ENCODE measurements around the gene MYRF. TPM values are rescaled to one million over a fixed set of nuclear protein-coding genes. Genes with fewer than 3 reads are reported as not detected.

MYRF gene
- total and polyA plus RNA-seq, 2 of the 13 experiments (the other 11 are each of a cell fraction or from before 2014, with no cell fraction given), result 10.2 to 25.9 TPM

DNA sequence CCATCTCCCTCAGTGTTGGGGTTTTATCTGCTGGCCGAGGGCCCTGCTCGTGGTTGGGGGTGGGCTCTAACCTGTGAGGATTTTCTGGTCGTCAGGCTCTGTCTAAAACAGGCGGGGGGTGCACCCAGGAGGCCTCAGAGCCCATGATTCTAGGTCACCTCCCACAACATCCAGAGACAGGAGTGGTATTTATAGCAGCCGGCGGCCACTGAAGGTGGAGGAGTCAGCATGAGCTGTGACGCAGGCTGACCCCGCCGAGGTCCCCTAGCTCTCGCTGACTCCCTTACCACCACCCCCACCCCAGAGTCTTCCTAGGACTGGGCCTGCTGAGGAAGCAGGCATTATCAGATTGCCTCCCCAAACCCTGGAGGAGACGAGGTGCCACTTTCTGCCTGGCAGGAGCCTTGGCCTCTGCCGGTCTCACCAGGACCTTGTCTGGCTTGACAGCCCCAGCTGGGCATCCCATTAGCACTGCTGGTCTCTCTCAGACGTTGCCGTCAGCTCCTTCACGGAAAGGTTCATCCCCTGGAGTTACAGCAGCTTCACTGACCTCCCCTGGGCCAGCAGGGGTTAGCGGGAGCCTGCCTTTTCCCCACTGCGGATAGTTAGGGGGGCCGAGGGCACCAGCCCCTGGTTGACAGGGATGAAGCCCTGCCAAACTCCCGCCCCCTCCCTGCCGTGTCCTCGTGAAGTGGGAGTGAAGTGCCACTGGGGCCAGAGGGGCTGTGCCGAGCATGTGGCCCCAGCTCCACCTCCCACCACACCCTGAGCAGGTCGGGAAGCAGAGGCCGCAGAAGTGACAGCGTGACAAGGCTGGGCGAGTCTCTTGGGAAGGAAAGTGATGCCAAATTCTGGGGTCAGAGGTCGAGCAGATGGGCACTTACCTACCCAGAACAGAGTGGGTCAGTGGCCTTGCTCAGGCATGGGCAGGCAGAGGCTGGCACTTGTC lies 45.7 kb upstream of the MYRF start:
- CTCF ChIA-PET (ENCODE audit: low intra/inter-chr PET ratio, low total read pairs), result no interaction called here
- DNase-seq (ENCODE audit: low spot score), result no peak
- WGBS (ENCODE audit: low lambda C conversion rate), result 94% methylated on average over 13 of the region's 27 CpGs
- H3K27me3 ChIP-seq (ENCODE audit: control insufficient read depth in 1 of 2, insufficient read depth in 2 of 2, low read length in 2 of 2), result no peaks in the 10 kb centered on the region
- intact Hi-C loops (cut with micrococcal nuclease; ENCODE audit: unreplicated experiment) (no loop called here), in situ Hi-C loops (cut with HindIII; ENCODE audit: extremely low pct_ligation_motif_present, low pct_unique_long_range_greater_than_20kb) (no loop called here)
- POLR2A ChIA-PET, result no interaction called here
- H3K27ac ChIP-seq (ENCODE audit: extremely low read length, insufficient read depth, low read length), result no peak overlapping the region
- ATAC-seq, result no peak; the same call in 2 of the 3 replicates
- H3K4me3 ChIP-seq (replicated peaks in 1 of 3; ENCODE audit: insufficient read depth in 1 of 3, low read depth in 2 of 3, low read length in 3 of 3), result no peak overlapping the region
- no peaks in the 10 kb centered on the region for H3K4me1 ChIP-seq (ENCODE audit: insufficient read depth, low read length)
- FAIRE-seq, result no peak
- H3K79me2 ChIP-seq (ENCODE audit: insufficient read depth, low read length), result no peaks in the 10 kb centered on the region
- H3K4me2 ChIP-seq (ENCODE audit: low read depth, low read length), result no peak overlapping the region
- no TSS peak for BruUV-seq (replicated peaks)
- TF ChIP-seq FLYWCH1 (CRISPR knock-in tag; IDR thresholded peaks at IDR 0.05), result no peak
- TF ChIP-seq ZNF282 (IDR thresholded peaks at IDR 0.05; ENCODE audit: partially characterized antibody), result no peak
- no peak for TF ChIP-seq TCF12 (IDR thresholded peaks at IDR 0.05)
- no peak for TF ChIP-seq TCF12 (CRISPR knock-in tag; IDR thresholded peaks at IDR 0.05)
- TF ChIP-seq, protein P1, sequence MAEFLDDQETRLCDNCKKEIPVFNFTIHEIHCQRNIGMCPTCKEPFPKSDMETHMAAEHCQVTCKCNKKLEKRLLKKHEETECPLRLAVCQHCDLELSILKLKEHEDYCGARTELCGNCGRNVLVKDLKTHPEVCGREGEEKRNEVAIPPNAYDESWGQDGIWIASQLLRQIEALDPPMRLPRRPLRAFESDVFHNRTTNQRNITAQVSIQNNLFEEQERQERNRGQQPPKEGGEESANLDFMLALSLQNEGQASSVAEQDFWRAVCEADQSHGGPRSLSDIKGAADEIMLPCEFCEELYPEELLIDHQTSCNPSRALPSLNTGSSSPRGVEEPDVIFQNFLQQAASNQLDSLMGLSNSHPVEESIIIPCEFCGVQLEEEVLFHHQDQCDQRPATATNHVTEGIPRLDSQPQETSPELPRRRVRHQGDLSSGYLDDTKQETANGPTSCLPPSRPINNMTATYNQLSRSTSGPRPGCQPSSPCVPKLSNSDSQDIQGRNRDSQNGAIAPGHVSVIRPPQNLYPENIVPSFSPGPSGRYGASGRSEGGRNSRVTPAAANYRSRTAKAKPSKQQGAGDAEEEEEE (CRISPR knock-in tag; IDR thresholded peaks at IDR 0.05; ENCODE audit: borderline replicate concordance), result no peak
- TF ChIP-seq DMAP1 (CRISPR knock-in tag; IDR thresholded peaks at IDR 0.05), result no peak
- TF ChIP-seq GPN1 (CRISPR knock-in tag; IDR thresholded peaks at IDR 0.05; ENCODE audit: borderline replicate concordance), result no peak
- no peak for TF ChIP-seq MIER3 (CRISPR knock-in tag; IDR thresholded peaks at IDR 0.05; ENCODE audit: borderline replicate concordance)
- TF ChIP-seq, protein P2, sequence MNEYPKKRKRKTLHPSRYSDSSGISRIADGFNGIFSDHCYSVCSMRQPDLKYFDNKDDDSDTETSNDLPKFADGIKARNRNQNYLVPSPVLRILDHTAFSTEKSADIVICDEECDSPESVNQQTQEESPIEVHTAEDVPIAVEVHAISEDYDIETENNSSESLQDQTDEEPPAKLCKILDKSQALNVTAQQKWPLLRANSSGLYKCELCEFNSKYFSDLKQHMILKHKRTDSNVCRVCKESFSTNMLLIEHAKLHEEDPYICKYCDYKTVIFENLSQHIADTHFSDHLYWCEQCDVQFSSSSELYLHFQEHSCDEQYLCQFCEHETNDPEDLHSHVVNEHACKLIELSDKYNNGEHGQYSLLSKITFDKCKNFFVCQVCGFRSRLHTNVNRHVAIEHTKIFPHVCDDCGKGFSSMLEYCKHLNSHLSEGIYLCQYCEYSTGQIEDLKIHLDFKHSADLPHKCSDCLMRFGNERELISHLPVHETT (CRISPR knock-in tag; conservative IDR thresholded peaks at IDR 0.05), result no peak
- H3K36me3 ChIP-seq (replicated peaks in 1 of 2; ENCODE audit: control insufficient read depth in 1 of 2, insufficient read depth in 2 of 2, low read length in 2 of 2), result peaks cover 2 to 3% of the 10 kb centered on the region in 2 experiments; a peak in 3 of 5 replicates
- no peak overlapping the region for H3K9ac ChIP-seq (ENCODE audit: insufficient read depth, low read depth, low read length)
- peaks cover 4% of the 10 kb centered on the region; the same call in 1 of the 2 replicates for H4K20me1 ChIP-seq (ENCODE audit: insufficient read depth, low read length)
- H3K9me3 ChIP-seq (ENCODE audit: low read length), result no peaks in the 10 kb centered on the region
- no peak overlapping the region for H2AFZ ChIP-seq (ENCODE audit: low read length)

Measured in HepG2 (cell line).